ENCODE measurements around the gene WDR90. TPM values are rescaled to one million over a fixed set of nuclear protein-coding genes. Genes with fewer than 3 reads are reported as not detected.
A peak's percentile ranks its signal among the peaks of the same experiment; 100 is the strongest.

The WDR90 gene
- total and polyA plus RNA-seq, 2 of the 13 experiments (the other 11 are each of a cell fraction or from before 2014, with no cell fraction given), result 14.9 to 28.9 TPM

- no peak for TF ChIP-seq ZBTB26 (CRISPR knock-in tag; IDR thresholded peaks at IDR 0.05; ENCODE audit: borderline replicate concordance)
- TF ChIP-seq ZBTB33 (CRISPR knock-in tag; IDR thresholded peaks at IDR 0.05), result no peak
- TF ChIP-seq PHF21A (CRISPR knock-in tag; IDR thresholded peaks at IDR 0.05), result no peak
- TF ChIP-seq MED13 (CRISPR knock-in tag; IDR thresholded peaks at IDR 0.05), result no peak
- no peak for TF ChIP-seq ZNF567 (CRISPR knock-in tag; IDR thresholded peaks at IDR 0.05; ENCODE audit: borderline replicate concordance)
- TF ChIP-seq SAP130 (CRISPR knock-in tag; IDR thresholded peaks at IDR 0.05; ENCODE audit: low read depth), result peak; percentile 58; the same call in 1 of the 2 replicates
- TF ChIP-seq ZNF18 (CRISPR knock-in tag; IDR thresholded peaks at IDR 0.05; ENCODE audit: insufficient replicate concordance), result no peak
- TF ChIP-seq MNT (IDR thresholded peaks at IDR 0.05), result no peak
- no peak for TF ChIP-seq PAX8 (CRISPR knock-in tag; IDR thresholded peaks at IDR 0.05; ENCODE audit: borderline replicate concordance)
- TF ChIP-seq MTERF4 (CRISPR knock-in tag; IDR thresholded peaks at IDR 0.05), result no peak
- TF ChIP-seq ZNF564 (CRISPR knock-in tag; IDR thresholded peaks at IDR 0.05), result no peak
- TF ChIP-seq ZNF784 (CRISPR knock-in tag; IDR thresholded peaks at IDR 0.05; ENCODE audit: borderline replicate concordance), result no peak
- TF ChIP-seq POGZ (CRISPR knock-in tag; IDR thresholded peaks at IDR 0.05), result no peak
- TF ChIP-seq EP300 (IDR thresholded peaks at IDR 0.05; ENCODE audit: low read depth in 2 of 2, low read length in 2 of 2), result no peak
- no peak for TF ChIP-seq EP300 (CRISPR knock-in tag; IDR thresholded peaks at IDR 0.05; ENCODE audit: borderline replicate concordance)
- no peak for TF ChIP-seq GFI1 (CRISPR knock-in tag; IDR thresholded peaks at IDR 0.05; ENCODE audit: borderline replicate concordance)
- TF ChIP-seq NONO (IDR thresholded peaks at IDR 0.05), result no peak
- peak; percentile 20; the same call in 1 of the 2 replicates for TF ChIP-seq NONO (CRISPR knock-in tag; conservative IDR thresholded peaks at IDR 0.05)
- no peak for TF ChIP-seq TEAD2 (CRISPR knock-in tag; IDR thresholded peaks at IDR 0.05)
- no peak for TF ChIP-seq ZNF768 (CRISPR knock-in tag; IDR thresholded peaks at IDR 0.05)
Measured at GRCh38 chr16:716200-716568, 67.0 kb downstream of the WDR90 start (continued).
